HL-60 (cell line): Measurements from ENCODE around the gene EXOC1.

Source experiments
- GABPA ChIP-seq: IDR thresholded peaks from 2 replicates; pipeline ENCODE4 v1.6.1; 2012; ENCODE audit warnings: low read depth
- POLR2AphosphoS5 ChIP-seq: IDR thresholded peaks from 2 replicates; pipeline ENCODE4 v1.6.1; 2012; ENCODE audit warnings: low read depth
- TF ChIP-seq, protein P1 (sequence below): IDR thresholded peaks from one replicate; pipeline ENCODE4 v1.5.1; 2011; ENCODE audit warnings: low read length, control low read depth, inconsistent platforms; ENCODE audit not compliant: insufficient read depth
- TF ChIP-seq, protein P2 (sequence below): IDR thresholded peaks from 2 replicates; pipeline ENCODE4 v1.6.1; 2012; ENCODE audit warnings: low read depth; ENCODE audit not compliant: insufficient replicate concordance

DNA sequence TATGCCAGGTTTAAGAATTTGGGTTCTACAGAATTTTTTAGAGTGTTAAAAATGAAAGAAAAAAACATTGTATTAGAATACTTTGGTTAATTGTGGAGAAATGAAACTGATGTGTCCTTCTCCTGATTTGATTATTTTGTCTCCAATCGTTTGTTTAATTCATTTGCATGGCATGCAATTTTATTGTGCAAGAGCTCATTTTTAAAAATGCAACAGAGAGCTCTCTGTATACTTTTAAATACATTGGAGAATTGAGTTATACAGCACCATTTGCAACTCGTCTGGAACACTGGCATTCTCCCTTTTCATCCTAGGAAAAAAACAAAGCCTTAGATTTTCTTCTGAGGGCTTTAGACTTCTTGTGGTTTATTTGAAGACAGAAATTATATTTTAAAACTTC lies 33.2 kb upstream of the EXOC1 start:
- TF ChIP-seq, protein P1, sequence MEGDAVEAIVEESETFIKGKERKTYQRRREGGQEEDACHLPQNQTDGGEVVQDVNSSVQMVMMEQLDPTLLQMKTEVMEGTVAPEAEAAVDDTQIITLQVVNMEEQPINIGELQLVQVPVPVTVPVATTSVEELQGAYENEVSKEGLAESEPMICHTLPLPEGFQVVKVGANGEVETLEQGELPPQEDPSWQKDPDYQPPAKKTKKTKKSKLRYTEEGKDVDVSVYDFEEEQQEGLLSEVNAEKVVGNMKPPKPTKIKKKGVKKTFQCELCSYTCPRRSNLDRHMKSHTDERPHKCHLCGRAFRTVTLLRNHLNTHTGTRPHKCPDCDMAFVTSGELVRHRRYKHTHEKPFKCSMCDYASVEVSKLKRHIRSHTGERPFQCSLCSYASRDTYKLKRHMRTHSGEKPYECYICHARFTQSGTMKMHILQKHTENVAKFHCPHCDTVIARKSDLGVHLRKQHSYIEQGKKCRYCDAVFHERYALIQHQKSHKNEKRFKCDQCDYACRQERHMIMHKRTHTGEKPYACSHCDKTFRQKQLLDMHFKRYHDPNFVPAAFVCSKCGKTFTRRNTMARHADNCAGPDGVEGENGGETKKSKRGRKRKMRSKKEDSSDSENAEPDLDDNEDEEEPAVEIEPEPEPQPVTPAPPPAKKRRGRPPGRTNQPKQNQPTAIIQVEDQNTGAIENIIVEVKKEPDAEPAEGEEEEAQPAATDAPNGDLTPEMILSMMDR = no peak
- TF ChIP-seq POLR2AphosphoS5 = no peak
- TF ChIP-seq, protein P2, sequence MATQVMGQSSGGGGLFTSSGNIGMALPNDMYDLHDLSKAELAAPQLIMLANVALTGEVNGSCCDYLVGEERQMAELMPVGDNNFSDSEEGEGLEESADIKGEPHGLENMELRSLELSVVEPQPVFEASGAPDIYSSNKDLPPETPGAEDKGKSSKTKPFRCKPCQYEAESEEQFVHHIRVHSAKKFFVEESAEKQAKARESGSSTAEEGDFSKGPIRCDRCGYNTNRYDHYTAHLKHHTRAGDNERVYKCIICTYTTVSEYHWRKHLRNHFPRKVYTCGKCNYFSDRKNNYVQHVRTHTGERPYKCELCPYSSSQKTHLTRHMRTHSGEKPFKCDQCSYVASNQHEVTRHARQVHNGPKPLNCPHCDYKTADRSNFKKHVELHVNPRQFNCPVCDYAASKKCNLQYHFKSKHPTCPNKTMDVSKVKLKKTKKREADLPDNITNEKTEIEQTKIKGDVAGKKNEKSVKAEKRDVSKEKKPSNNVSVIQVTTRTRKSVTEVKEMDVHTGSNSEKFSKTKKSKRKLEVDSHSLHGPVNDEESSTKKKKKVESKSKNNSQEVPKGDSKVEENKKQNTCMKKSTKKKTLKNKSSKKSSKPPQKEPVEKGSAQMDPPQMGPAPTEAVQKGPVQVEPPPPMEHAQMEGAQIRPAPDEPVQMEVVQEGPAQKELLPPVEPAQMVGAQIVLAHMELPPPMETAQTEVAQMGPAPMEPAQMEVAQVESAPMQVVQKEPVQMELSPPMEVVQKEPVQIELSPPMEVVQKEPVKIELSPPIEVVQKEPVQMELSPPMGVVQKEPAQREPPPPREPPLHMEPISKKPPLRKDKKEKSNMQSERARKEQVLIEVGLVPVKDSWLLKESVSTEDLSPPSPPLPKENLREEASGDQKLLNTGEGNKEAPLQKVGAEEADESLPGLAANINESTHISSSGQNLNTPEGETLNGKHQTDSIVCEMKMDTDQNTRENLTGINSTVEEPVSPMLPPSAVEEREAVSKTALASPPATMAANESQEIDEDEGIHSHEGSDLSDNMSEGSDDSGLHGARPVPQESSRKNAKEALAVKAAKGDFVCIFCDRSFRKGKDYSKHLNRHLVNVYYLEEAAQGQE = no peak
- no peak for TF ChIP-seq GABPA
